ENCODE measurements around the gene IL1RL2. TPM values are rescaled to one million over a fixed set of nuclear protein-coding genes. Genes with fewer than 3 reads are reported as not detected.
A peak's percentile ranks its signal among the peaks of the same experiment; 100 is the strongest.

The IL1RL2 gene
- total RNA-seq (1 to 10 TPM in 1 of 2 donors, under 1 TPM in 1; 0.63 to 1.3 TPM), polyA plus RNA-seq (1 to 10 TPM in 1 of 2 donors, under 1 TPM in 1; 0.35 to 1.0 TPM)
- long read RNA-seq, donor 1, result 0 reads
- long read RNA-seq, donor 2, result 0 reads
- long read RNA-seq, donor 3, result 0 reads
- long read RNA-seq, donor 4, result 0 reads
- long read RNA-seq, donor 5, result 0 reads

GRCh38 chr2:102186791-102187495 is at the start of gene IL1RL2:
IL1RL2 (plus strand) TSS chr2:102187023; CDS start chr2:102187868, 845 bp downstream.
- H3K36me3 ChIP-seq (ENCODE audit: control insufficient read depth in 4 of 4, insufficient read depth in 4 of 4, low read length in 4 of 4), result no peaks in the 10 kb centered on the region
- peaks cover 0 to 18% (median 4%) of the 10 kb centered on the region in 5 donors for H3K4me1 ChIP-seq (ENCODE audit: control insufficient read depth in 5 of 5, insufficient read depth in 5 of 5, low read length in 5 of 5)
- WGBS, 2 donors, result 50 to 64% methylated on average over 34 to 36 of the region's 36 CpGs
- H3K27me3 ChIP-seq (ENCODE audit: control insufficient read depth in 3 of 3, insufficient read depth in 3 of 3, low read length in 2 of 3), result no peaks in the 10 kb centered on the region
- TF ChIP-seq, protein P1, sequence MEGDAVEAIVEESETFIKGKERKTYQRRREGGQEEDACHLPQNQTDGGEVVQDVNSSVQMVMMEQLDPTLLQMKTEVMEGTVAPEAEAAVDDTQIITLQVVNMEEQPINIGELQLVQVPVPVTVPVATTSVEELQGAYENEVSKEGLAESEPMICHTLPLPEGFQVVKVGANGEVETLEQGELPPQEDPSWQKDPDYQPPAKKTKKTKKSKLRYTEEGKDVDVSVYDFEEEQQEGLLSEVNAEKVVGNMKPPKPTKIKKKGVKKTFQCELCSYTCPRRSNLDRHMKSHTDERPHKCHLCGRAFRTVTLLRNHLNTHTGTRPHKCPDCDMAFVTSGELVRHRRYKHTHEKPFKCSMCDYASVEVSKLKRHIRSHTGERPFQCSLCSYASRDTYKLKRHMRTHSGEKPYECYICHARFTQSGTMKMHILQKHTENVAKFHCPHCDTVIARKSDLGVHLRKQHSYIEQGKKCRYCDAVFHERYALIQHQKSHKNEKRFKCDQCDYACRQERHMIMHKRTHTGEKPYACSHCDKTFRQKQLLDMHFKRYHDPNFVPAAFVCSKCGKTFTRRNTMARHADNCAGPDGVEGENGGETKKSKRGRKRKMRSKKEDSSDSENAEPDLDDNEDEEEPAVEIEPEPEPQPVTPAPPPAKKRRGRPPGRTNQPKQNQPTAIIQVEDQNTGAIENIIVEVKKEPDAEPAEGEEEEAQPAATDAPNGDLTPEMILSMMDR (IDR thresholded peaks at IDR 0.05; ENCODE audit: control extremely low read depth, extremely low read depth), result no peak
- H3K9ac ChIP-seq (ENCODE audit: insufficient read depth in 1 of 2, low read length in 2 of 2), result peak within 1 kb of the TSS; percentile 14 to 46
- peak within 1 kb of the TSS; percentile 34 for H3K4me3 ChIP-seq
- no peaks in the 10 kb centered on the region for H3K9me3 ChIP-seq (ENCODE audit: control insufficient read depth in 4 of 4, insufficient read depth in 3 of 4, low read length in 3 of 4)
- ATAC-seq (ENCODE audit: insufficient read depth, low FRiP score) (peak; percentile 32), DNase-seq (peak in 2 of 3 donors; percentile 26 to 35)
- no peak within 1 kb of the TSS for H3K27ac ChIP-seq (ENCODE audit: low read depth in 1 of 2, low read length in 1 of 2)

- H3K36me3 ChIP-seq (ENCODE audit: control insufficient read depth in 4 of 4, insufficient read depth in 4 of 4, low read length in 4 of 4), result no peaks in the 10 kb centered on the region
- H3K9me3 ChIP-seq (ENCODE audit: control insufficient read depth in 4 of 4, insufficient read depth in 3 of 4, low read length in 3 of 4), result peaks cover 0 to 2% (median under 1%) of the 10 kb centered on the region in 4 donors
- 91 to 95% methylated on average over 2 of the region's 2 CpGs for WGBS, 2 donors
- no peaks in the 10 kb centered on the region for H3K27me3 ChIP-seq (ENCODE audit: control insufficient read depth in 3 of 3, insufficient read depth in 3 of 3, low read length in 2 of 3)
- H3K27ac ChIP-seq (ENCODE audit: low read depth in 1 of 2, low read length in 1 of 2), result no peak overlapping the region
- H3K9ac ChIP-seq (ENCODE audit: insufficient read depth in 1 of 2, low read length in 2 of 2), result no peak overlapping the region
- TF ChIP-seq, protein P1 (IDR thresholded peaks at IDR 0.05; ENCODE audit: control extremely low read depth, extremely low read depth), result no peak
- H3K4me3 ChIP-seq, result no peak overlapping the region
- DNase-seq (no peak), ATAC-seq (ENCODE audit: insufficient read depth, low FRiP score) (no peak)
- peaks cover 0 to 35% (median 15%) of the 10 kb centered on the region in 5 donors for H3K4me1 ChIP-seq (ENCODE audit: control insufficient read depth in 5 of 5, insufficient read depth in 5 of 5, low read length in 5 of 5)
Measured at GRCh38 chr2:102137138-102137537, 49.7 kb upstream of the IL1RL2 start.

GRCh38 chr2:102138331-102138730 is 48.5 kb upstream of the IL1RL2 start:
- peak overlapping the region in 1 of 2 donors; percentile 32 for H3K27ac ChIP-seq (ENCODE audit: low read depth in 1 of 2, low read length in 1 of 2)
- peaks cover 0 to 38% (median 15%) of the 10 kb centered on the region in 5 donors for H3K4me1 ChIP-seq (ENCODE audit: control insufficient read depth in 5 of 5, insufficient read depth in 5 of 5, low read length in 5 of 5)
- ATAC-seq (ENCODE audit: insufficient read depth, low FRiP score) (no peak), DNase-seq (peak in 1 of 3 donors; percentile 40)
- H3K9me3 ChIP-seq (ENCODE audit: control insufficient read depth in 4 of 4, insufficient read depth in 3 of 4, low read length in 3 of 4), result peaks cover 0 to 4% (median 0%) of the 10 kb centered on the region in 4 donors
- H3K27me3 ChIP-seq (ENCODE audit: control insufficient read depth in 3 of 3, insufficient read depth in 3 of 3, low read length in 2 of 3), result no peaks in the 10 kb centered on the region
- WGBS, 2 donors, result 25 to 62% methylated on average over 4 of the region's 4 CpGs
- TF ChIP-seq, protein P1 (IDR thresholded peaks at IDR 0.05; ENCODE audit: control extremely low read depth, extremely low read depth), result no peak
- no peak overlapping the region for H3K9ac ChIP-seq (ENCODE audit: insufficient read depth in 1 of 2, low read length in 2 of 2)
- H3K36me3 ChIP-seq (ENCODE audit: control insufficient read depth in 4 of 4, insufficient read depth in 4 of 4, low read length in 4 of 4), result peaks cover 0 to 6% (median 0%) of the 10 kb centered on the region in 4 donors
- no peak overlapping the region for H3K4me3 ChIP-seq
